HEK293T (cell line): Measurements from ENCODE around the gene KCNK7.

Source experiments
- CTCF ChIA-PET: fragments of 350-600 bp; formaldehyde crosslinking; extraction: SDS; loops from one replicate; lab custom pipeline; 2021; ENCODE audit warnings: antibody characterized with exemption, inconsistent platforms; lab: Yijun Ruan, JAX
- POLR2A ChIA-PET: fragments of 350-600 bp; formaldehyde crosslinking; extraction: SDS; loops from one replicate; lab custom pipeline; 2020; ENCODE audit warnings: antibody characterized with exemption, inconsistent platforms; lab: Yijun Ruan, JAX
- DNase-seq: peaks from one replicate; pipeline ENCODE4 v3.0.0; 2012; ENCODE audit warnings: mixed read lengths; ENCODE audit errors: extremely low spot score
- ARNT ChIP-seq: fragments of 450-650 bp; IDR thresholded peaks from 2 replicates; pipeline ENCODE4 v1.6.1; 2017; ENCODE audit warnings: mild to moderate bottlenecking
- BHLHE40 ChIP-seq: fragments of 450-650 bp; IDR thresholded peaks from 2 replicates; pipeline ENCODE4 v1.6.1; 2016; ENCODE audit warnings: mild to moderate bottlenecking, moderate library complexity, borderline replicate concordance
- CTBP1 ChIP-seq: fragments of 450-650 bp; IDR thresholded peaks from 2 replicates; pipeline ENCODE4 v1.6.1; 2016; ENCODE audit warnings: borderline replicate concordance
- ELF4 ChIP-seq: fragments of 450-650 bp; IDR thresholded peaks from 2 replicates; pipeline ENCODE4 v1.6.1; 2017; ENCODE audit warnings: antibody characterized with exemption
- FOXA1 ChIP-seq: fragments of 450-650 bp; IDR thresholded peaks from 2 replicates; pipeline ENCODE4 v1.6.1; 2016; ENCODE audit warnings: mild to moderate bottlenecking
- FOXK2 ChIP-seq: fragments of 450-650 bp; IDR thresholded peaks from 2 replicates; pipeline ENCODE4 v1.6.1; 2016; ENCODE audit warnings: mild to moderate bottlenecking
- FOXM1 ChIP-seq: fragments of 450-650 bp; IDR thresholded peaks from 2 replicates; pipeline ENCODE4 v1.6.1; 2017; ENCODE audit warnings: mild to moderate bottlenecking, borderline replicate concordance
- HDGF ChIP-seq: fragments of 450-650 bp; IDR thresholded peaks from 2 replicates; pipeline ENCODE4 v1.6.1; 2017; ENCODE audit warnings: antibody characterized with exemption, borderline replicate concordance
- L3MBTL2 ChIP-seq: fragments of 450-650 bp; conservative IDR thresholded peaks from 2 replicates; pipeline ENCODE4 v1.6.1; 2016; ENCODE audit warnings: mild to moderate bottlenecking
- LEF1 ChIP-seq: fragments of 450-650 bp; IDR thresholded peaks from 2 replicates; pipeline ENCODE4 v1.6.1; 2017; ENCODE audit warnings: mild to moderate bottlenecking, borderline replicate concordance
- NFRKB ChIP-seq: fragments of 450-650 bp; IDR thresholded peaks from 2 replicates; pipeline ENCODE4 v1.6.1; 2016; ENCODE audit warnings: mild to moderate bottlenecking, moderate library complexity
- PKNOX1 ChIP-seq: fragments of 450-650 bp; IDR thresholded peaks from 2 replicates; pipeline ENCODE4 v1.6.1; 2016
- SP1 ChIP-seq: fragments of 450-650 bp; IDR thresholded peaks from 2 replicates; pipeline ENCODE4 v1.6.1; 2017
- SUZ12 ChIP-seq: fragments of 450-650 bp; IDR thresholded peaks from 2 replicates; pipeline ENCODE4 v1.6.1; 2016; ENCODE audit warnings: mild to moderate bottlenecking
- TARDBP ChIP-seq: fragments of 450-650 bp; IDR thresholded peaks from 2 replicates; pipeline ENCODE4 v1.6.1; 2016
- ZNF384 ChIP-seq: fragments of 450-650 bp; IDR thresholded peaks from 2 replicates; pipeline ENCODE4 v1.6.1; 2016

Gene KCNK7

GRCh38 chr11:65593518-65594414, 1.8 kb downstream of the KCNK7 start:
- CTCF ChIA-PET, result interaction anchor here (0.6 to 4.3 kb wide), 20 partner anchors 8 to 607 kb away, joined by 3 to 40 read pairs (median 4); partner anchors contain the start of genes MAP3K11, PCNX3, SIPA1 and ZNRD2
- POLR2A ChIA-PET, result interaction anchor here (0.8 to 3.5 kb wide), 6 partner anchors 18 to 69 kb away, joined by 3 to 16 read pairs (median 5); partner anchors contain the start of genes EHBP1L1, PCNX3, SCYL1 and SIPA1
- DNase-seq, result peak; percentile 57

GRCh38 chr11:65592858-65593517, 2.6 kb downstream of the KCNK7 start:
- ChIA-PET CTCF (interaction anchor here (0.8 to 4.3 kb wide), 12 partner anchors 7 to 53 kb away, joined by 3 to 40 read pairs (median 4); partner anchors contain the start of gene ZNRD2), POLR2A (interaction anchor here (1.6 to 3.5 kb wide), 3 partner anchors 22 to 68 kb away, joined by 5 to 16 read pairs (median 9); partner anchors contain the start of genes PCNX3, SCYL1 and ZNRD2)
- no peak for TF ChIP-seq L3MBTL2
- no peak for DNase-seq

More at GRCh38 chr11:65593518-65594414, 1.8 kb downstream of the KCNK7 start:
- TF ChIP-seq HDGF (no peak), LEF1 (no peak), CTBP1 (no peak), ARNT (no peak), SUZ12 (no peak), SP1 (no peak), FOXA1 (no peak), PKNOX1 (no peak), ELF4 (no peak), ZNF384 (no peak), BHLHE40 (no peak), FOXM1 (no peak), FOXK2 (no peak)

- TF ChIP-seq ZNF384 (no peak), BHLHE40 (no peak), FOXM1 (no peak), ARNT (no peak), LEF1 (no peak), TARDBP (no peak), L3MBTL2 (no peak), NFRKB (no peak), FOXA1 (no peak), CTBP1 (no peak), SP1 (no peak), ELF4 (no peak), FOXK2 (no peak), SUZ12 (no peak), HDGF (no peak), PKNOX1 (no peak)
- POLR2A ChIA-PET, result interaction anchor here (1.6 to 3.5 kb wide), 3 partner anchors 22 to 68 kb away, joined by 5 to 16 read pairs (median 9); partner anchors contain the start of genes PCNX3, SCYL1 and ZNRD2
- DNase-seq, result no peak
- CTCF ChIA-PET, result interaction anchor here (4.3 kb wide), 1 partner anchor 52 kb away, joined by 40 read pairs; no protein-coding TSS in a partner anchor
These were observed 3.4 kb downstream of the KCNK7 start for GRCh38 chr11:65591939-65592857.

GRCh38 chr11:65590240-65590738, 5.3 kb downstream of the KCNK7 start:
- DNase-seq, result no peak
- no peak for TF ChIP-seq L3MBTL2
- no peak for TF ChIP-seq NFRKB
- TF ChIP-seq FOXA1, result no peak
- TF ChIP-seq ELF4, result no peak
- TF ChIP-seq FOXK2, result no peak
- no peak for TF ChIP-seq HDGF
- ChIA-PET POLR2A (interaction anchor here (1.4 kb wide), 1 partner anchor 20 kb away, joined by 3 read pairs; the partner anchor contains the start of gene ZNRD2), CTCF (no interaction called here)

- no peak for TF ChIP-seq ZNF384
- TF ChIP-seq L3MBTL2, result no peak
- TF ChIP-seq LEF1, result no peak
- no peak for TF ChIP-seq ARNT
- TF ChIP-seq TARDBP, result no peak
- no peak for TF ChIP-seq PKNOX1
- no peak for TF ChIP-seq CTBP1
- TF ChIP-seq NFRKB, result no peak
- no peak for TF ChIP-seq SP1
- no peak for TF ChIP-seq ELF4
- no peak for TF ChIP-seq FOXM1
- TF ChIP-seq SUZ12, result no peak
- POLR2A ChIA-PET, result interaction anchor here (0.7 to 1.4 kb wide), 2 partner anchors 19 to 25 kb away, joined by 3 to 4 read pairs; partner anchors contain the start of gene ZNRD2
- DNase-seq, result no peak
- CTCF ChIA-PET, result interaction anchor here (1.1 kb wide), 1 partner anchor 49 kb away, joined by 5 read pairs; no protein-coding TSS in a partner anchor
These were observed 6.0 kb downstream of the KCNK7 start for GRCh38 chr11:65589444-65590239.
